Fibroblast of skin of left biceps (primary cell): Measurements from ENCODE around the gene BBS4.

ENCODE experiments used
- DNase-seq, 2 experiments: peaks; one replicate each; pipeline ENCODE4 v3.0.0-alpha.2; 2013; ENCODE audit warnings: low read depth in 2 of 2

Gene BBS4

DNA sequence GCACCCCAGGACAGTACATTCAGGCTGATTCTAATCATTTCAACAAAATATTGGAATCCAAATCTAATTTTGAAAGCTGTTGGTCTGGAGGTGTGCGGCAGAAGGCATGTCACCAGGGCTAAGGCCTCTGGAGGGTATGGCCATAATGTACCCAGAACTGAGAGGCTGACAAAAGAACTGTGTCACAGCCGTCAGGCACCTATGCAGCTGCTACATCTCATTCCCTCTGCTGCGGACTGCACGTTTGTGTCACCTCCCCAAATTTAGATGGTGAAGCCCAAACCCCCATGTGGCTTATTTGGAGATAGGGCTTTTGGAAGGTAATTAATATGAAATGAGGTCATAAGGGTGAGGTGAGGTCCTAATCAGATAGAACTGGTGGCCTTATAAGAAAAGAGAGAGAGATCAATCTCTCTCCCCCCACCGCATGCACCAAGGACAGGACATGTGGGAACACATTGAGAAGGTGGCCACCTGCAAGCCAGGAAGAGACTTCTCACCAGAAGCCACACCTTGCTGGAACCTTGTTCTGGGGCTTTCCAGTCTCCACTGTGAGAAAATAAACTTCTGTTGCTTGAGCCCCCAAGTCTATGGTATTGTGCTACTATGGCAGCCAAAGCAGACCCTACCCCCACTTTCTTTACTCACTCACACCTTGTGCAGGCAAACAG lies 74.7 kb downstream of the BBS4 start:
- DNase-seq, result no peak

DNA sequence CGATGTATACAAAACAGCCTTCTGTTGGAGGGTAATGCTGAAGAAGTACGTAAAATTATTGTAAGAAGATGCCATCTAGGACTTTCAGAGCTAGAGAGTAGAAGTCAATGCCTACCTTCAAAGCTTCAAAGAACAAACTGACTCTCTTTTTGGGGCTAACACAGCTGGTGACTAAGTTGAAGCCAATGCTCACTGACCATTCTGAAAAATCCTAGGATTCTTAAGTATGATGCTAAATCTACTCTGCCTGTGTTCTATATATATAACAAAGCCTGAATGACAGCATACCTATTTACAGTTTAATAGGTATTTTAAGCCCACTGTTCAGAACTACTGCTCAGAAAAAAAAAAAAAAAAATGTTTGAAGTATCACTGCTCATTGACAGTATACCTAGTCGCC lies 78.6 kb downstream of the BBS4 start:
- DNase-seq, result no peak

DNA sequence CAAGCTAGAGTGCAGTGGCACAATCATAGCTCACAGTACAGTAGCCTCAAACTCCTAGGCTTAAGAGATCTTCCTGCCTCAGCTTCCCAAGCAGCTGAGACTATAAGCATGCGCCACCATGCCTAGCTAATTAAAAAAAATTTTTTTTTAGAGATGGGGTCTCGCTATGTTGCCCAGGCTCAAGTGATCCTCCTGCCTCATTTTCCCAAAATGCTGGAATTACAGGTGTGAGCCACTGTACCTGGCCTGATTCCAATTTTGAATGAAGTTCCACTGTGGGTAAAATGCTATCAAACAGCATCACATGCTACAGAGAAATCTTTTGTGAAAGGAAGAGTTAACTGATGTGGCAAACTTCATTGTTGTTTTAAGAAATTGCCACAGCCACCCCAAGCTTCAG lies 80.0 kb downstream of the BBS4 start:
- DNase-seq, result no peak

DNA sequence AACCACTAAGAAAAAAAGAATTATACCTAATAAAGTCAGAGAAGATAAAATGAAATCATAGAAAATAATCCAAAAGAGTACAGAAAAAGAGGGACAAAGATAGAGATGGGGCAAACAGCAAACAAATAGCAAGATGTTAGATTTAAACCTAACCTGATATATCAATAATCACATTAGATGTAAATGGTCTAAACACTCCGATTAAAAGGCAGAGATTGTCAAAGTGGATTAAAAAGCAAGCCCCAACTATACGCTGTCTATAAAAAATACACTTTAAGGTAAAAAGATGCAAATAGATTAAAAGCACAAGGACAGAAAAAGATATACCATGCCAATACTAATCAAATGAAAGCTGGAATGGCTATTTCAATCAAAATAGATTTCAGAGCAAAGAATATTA lies 80.8 kb downstream of the BBS4 start:
- no peak for DNase-seq

DNA sequence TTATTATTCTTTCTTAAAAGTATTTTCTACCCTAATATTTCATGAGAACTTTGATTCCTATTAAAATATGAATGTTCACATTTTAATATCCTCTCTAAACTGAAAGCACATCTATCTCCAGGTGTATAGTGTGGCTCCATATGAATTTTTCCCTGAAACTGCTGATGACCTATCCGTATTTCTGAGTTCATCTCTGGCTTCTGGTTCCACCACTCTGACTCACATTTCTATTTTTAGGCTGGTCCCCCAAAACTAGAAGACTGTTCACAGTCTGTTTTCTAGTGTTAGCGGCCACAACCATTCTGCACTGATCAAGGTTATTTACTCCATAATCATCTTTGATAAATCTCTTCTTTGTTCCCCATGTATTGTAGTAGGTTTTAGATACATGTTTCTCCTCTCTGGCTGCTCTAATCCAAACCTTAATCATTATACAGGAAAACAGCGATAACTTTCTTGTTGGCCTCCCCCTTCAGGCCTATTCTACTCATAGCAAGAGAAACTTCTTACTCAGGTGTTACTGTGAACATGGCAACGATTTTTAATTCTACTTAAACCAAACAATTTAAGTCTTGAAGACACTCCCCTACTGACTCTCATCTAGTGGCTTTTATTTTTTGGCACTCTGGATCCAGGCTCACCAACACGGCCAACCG lies 84.8 kb downstream of the BBS4 start:
- DNase-seq, result no peak

DNA sequence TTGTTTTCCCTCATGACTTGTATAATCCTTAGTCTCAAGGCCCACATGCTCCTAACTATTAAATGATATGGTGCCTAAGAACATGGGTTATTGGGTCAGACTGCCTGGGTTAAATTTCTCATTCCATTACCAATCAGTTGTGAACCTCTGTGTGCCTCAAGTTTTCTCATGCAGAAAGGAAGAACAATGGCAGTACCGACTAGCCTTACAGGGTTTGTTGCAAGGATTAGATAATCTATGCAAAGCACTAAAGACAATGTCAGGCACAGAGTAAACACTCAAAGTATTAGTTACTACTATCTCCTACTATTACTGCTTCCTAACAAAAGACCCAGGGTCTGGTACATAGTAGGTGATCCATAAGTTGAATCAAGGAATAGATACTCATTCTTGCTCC lies 85.3 kb downstream of the BBS4 start:
- DNase-seq, result no peak

DNA sequence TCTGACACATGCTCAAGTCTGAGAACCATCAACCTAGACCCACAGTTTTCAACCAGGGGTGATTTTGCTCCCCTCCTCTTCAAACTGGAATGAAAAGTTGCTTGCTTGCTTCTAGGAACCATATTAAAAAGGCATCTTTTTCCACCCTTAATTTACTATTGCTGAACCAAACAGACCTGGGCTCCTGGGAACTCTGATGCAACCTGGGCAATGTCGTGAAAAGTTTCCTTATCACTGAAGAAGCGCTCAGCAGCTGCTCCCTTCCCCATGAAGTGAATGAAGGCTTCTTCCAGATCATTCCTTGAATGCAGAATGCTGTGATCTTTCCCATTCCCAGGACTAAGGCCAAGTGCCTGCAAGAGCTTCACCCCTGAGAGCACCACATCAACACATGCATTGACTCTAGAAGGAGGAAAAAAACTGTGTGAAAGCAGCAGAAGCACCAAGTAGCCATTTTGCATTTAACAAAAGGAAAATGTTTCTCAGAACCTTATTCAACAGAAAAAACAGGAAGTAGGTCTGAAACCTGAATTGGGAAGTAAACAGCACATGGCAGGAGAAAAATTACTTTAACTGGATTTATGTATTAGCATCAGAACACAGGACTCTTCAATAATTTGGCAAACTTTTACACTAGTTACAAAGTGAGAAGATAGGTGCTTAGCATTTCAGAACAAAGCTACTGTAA lies 88.8 kb downstream of the BBS4 start:
- no peak for DNase-seq

DNA sequence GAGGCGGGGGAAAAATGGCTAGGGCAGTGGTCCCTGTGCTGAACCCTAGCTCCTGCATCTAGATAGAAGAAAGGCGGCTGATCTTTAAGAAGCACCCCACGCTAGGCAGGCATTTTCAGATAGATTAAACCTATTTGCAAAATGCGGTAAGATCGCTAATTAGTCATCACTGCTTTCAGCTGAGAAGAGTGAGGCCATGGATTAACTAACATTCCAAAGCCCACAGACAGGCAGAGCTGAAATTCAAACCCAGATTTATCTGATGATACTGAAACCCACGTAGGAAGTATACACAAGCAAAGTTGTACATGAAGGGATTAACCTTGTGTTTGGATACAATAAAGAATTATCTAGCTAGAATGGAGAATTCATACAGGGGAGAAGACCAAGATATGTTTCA lies 92.8 kb downstream of the BBS4 start:
- no peak for DNase-seq

DNA sequence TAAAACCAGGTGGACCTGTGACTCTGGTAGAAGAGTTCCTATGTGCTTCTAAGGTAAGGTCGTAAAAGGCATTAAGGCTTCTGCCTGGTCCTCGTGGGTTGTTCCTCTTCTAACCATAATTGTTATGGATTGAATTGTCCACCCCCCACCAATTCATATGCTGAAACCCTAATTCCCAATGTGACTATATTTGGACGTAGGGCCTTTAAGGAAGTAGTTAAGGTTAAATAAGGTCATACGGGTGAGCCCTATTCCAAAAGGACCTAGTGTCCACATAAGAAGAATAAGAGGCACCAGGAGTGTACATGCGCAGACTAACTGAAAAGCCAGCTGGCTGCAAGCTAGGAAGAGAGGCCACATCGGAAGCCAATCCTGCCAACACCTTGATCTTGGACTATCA lies 95.6 kb downstream of the BBS4 start:
- no peak for DNase-seq

DNA sequence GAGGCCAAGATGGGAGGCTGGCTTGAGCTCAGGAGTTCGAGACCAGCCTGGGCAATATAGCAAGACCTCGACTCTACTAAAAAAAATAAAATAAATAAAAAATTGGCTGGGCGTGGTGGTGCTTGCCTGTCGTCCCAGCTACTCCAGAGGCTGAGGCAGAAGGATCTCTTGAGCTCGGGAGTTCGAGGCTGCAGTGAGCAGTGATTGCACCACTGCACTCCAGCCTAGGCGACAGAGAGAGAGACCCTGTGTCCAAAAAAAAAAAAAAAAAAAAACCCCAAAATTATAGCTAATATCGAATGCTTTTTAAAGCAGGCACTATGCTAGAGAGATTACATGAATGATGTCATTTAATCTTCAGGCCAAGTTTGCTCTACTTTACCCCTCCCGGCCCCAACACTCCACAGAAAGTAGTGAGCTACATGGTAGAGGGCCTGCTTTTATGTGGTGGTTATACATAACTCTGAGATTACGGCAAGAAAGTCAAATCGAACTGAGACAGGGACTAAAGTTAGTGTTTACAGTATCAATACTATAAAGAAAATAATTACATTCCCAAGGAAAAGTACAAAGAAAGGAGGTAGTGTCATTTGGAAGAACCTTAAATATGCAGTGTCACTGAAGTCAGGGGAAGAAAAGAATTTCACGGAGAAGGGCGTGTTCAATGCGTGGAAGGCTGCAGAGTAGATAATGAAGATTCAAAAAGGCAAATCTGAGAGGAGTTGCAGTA lies 96.4 kb downstream of the BBS4 start:
- no peak for DNase-seq

DNA sequence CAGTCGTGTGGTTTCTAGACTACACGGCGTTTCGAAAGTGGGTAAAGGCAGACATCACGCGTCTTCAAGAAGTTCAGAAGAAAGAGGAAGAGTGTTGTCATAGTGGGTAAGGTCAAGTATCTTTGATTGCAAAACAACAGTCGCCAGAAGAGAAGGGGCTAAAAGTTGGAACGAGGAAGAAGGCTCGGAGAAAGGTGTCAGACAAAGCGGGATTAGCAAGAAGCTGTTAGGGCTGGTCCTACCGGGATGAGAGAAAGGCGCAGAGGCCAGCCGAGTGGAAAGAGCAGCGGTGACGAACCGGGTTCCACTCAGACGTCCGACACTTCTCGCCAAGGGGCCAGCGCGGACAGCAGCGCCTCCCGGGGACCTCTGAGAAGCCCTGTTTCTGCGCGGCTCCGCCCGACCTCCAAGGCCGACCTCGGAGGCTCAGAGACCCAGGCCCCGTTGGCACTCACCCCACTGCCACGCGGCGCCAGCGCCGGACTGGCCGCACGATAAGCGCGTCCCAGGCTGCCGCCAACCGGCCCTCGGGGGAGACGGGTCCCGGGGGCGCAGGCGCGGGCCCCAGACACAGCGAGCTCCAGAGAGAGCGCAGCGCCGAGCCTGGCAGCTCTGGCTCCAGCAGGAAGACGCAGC lies 97.1 kb downstream of the BBS4 start:
- no peak for DNase-seq

DNA sequence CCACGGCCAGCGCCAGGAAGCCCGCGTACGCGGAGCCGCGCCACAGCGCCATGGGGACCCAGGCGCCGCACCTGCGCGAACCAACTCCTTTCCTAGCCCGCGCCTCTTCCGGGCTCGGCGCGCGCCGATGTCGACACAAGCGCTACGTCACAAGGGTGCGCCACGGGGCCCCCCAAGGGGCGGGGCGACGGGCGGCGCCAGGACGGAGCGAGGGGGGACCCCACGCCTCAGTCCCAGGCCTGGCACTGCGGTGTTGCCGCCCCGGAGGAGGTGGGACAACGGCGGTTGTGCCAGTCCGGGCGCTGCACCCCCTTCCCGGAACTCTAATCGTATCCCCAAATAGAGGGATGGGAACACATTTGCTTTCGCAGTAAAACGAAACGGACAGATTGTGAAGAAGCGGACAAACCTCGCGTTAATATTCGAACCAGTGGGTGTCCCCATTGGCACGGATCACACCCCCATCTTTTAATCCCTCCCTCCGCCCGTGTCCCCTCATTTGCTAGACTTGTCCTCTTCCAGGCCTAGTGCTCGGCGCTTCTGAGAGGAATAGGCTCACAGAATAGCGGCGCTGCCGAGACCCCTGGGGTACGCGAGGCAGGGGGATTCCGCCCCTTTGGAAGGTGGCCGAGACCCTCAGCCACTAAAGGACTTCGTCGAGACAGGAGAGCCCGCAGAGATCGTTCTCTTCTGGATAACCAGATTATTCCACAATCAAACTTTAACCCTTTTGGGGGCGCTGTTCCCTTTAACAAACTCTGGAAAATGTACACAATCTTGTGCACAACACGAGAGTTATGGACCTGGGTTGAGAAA lies 97.8 kb downstream of the BBS4 start, which contains the start of gene ADPGK:
ADPGK (minus strand) TSS at position 119 of the 816 bp plus-strand sequence; CDS start at position 52, 67 bp downstream.
- DNase-seq, result peak; percentile 79 to 84

DNA sequence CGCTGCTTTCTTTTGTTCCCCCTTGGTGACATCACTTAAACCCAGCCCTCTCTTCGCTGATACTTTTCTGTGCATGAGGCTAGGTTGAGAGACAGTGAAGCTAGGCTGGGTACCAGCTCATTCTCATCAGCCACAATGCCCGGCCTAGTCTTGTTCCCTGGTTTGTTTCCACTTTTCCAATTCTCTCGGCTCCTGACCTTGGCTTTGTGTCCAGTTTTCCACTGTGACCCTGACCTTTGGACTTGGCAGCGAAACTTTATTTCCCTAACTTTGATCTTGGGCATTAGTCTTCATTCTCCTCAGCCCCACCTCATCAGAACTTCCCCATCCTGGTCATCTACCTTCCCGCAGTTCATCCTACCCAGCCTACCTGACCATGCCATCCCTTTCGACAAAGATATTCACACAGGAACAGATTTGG lies 98.5 kb downstream of the BBS4 start:
- DNase-seq, result no peak

DNA sequence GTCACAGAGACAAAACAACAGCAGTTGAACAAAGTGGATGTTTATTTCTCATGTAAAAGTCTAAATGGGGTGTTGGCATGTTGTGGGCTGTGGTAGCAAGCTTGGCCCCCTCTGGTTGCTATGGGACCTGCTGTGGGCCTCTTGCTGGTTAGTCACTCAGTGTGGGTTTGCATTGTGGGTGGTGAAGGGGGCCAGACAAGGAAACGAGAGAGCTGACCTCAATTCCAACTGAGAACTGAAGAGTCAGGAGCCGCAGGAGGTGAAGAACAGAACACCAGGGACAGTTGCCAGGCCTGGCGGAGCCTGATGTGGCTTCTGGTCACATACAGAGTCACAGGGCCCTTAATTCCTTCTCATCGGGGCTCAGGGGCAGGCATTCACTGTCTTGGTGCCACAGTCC lies 99.4 kb downstream of the BBS4 start:
- DNase-seq, result peak in 1 of 2 experiments; percentile 30

DNA sequence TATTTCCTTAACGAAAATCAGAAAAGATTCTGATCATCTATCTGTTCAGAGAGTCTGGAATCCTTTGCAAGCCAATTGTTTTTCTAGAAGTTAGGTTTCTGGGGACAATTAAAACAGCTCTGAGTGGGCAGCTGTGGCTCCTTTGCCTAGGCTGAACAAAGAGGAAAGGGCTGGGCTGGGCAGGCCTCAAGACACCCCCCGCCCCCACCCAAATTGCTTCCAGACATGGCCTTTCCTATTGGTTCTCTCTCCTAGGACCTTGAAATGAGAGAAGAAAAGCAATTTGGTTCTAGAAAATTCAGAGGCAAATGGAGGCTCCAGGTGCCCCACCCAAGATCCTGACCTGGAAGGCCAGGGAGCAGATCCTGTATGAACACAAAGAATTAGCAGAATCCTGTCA lies 99.8 kb downstream of the BBS4 start:
- DNase-seq, result no peak

DNA sequence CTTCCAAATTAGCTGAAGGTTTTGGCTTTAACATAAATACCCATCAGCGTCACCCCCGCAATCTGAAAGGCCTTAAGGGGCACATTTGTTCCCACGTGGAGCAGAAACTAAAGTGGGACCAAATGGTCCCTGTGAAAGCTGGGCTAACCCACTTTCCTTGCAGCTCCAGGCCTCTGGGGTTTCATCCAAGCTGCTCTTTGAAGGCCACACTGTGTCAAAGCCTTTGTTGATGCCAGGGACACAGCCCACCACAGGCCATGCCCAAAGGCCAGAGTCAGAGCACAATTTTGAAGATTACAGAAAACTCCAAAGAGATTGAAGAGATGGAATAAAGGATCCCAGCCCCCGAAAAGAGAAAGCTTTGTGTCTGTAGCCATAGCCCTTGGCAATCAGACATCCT lies 100.2 kb downstream of the BBS4 start:
- no peak for DNase-seq

DNA sequence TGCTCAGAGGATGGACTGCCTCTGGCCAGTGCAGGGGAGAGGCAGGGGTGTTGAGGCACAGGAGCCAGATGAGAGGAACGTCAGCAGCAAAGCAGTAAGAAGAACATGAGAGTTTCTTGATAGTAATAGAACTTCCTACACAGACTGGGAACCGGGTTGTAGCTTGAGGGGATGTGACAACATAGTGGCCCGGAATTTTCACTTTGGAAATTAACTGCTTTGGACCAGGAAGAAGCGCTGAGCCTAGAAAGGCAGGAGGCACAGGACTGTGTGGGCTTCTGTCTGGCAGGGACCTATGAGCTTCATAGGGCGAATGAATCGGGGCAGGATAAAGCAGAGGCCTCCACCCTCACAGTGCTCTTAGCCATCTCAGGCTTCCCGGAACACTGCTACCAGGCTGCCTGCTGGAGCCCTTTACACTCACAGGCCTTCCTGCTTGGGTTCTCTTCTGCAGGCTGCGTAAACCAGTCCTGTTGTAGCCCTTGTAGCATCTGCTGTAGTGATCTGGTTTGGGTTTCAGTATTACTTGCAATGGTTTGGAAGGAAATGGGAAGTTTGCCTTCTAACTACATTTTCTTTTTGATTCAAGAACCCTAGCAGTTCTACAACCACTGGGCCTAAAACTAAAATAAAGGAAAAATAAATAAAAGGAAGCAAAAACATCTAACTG lies 100.8 kb downstream of the BBS4 start:
- no peak for DNase-seq

DNA sequence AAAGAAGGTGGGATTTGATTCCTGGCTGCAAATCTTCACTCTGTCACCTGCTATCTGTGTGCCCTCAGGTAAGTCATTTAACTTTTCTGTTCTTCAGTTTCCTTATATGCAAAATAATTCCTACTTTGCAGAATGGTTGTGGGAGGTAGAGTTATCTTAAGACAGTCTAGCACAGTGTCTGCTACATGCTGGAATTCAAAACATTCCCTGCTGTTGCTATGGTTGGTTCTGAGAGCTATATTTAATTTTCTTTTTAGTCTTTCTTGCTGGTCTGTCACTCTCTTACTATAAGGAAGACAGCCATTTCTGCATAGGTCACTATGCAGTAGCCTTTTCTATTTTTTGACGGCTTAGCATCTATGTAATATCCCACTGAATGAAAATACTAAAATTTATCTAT lies 101.5 kb downstream of the BBS4 start:
- no peak for DNase-seq
